ENCODE results near the gene THADA.

Gene THADA

GRCh38 chr2:43186321-43186678 lies 409.5 kb downstream of the THADA start:
- DNase-seq (ENCODE audit: low spot score): no peak

GRCh38 chr2:43185146-43185545 lies 410.7 kb downstream of the THADA start:
- DNase-seq (ENCODE audit: low spot score): no peak

GRCh38 chr2:43184339-43184895 lies 411.4 kb downstream of the THADA start:
- DNase-seq (ENCODE audit: low spot score): no peak

GRCh38 chr2:43183743-43184142 lies 412.1 kb downstream of the THADA start:
- DNase-seq (ENCODE audit: low spot score): no peak

GRCh38 chr2:43180897-43181296 lies 414.9 kb downstream of the THADA start:
- no peak for DNase-seq (ENCODE audit: low spot score)
